ENCODE measurements around the gene NCK1.

The NCK1 gene

GRCh38 chr3:136910697-136911096 is 48.7 kb downstream of the NCK1 start:
- no peak for DNase-seq

- no peak for DNase-seq
Measured at GRCh38 chr3:136913168-136913567, 51.2 kb downstream of the NCK1 start.

- no peak for DNase-seq
Measured at GRCh38 chr3:136914739-136915138, 52.7 kb downstream of the NCK1 start.

GRCh38 chr3:136916223-136916622 is 54.2 kb downstream of the NCK1 start:
- no peak for DNase-seq

- DNase-seq: no peak
Measured at GRCh38 chr3:136919799-136920580, 58.0 kb downstream of the NCK1 start.

- DNase-seq: no peak
Measured at GRCh38 chr3:136920904-136921611, 59.0 kb downstream of the NCK1 start.

- no peak for DNase-seq
Measured at GRCh38 chr3:136925425-136926190, 63.6 kb downstream of the NCK1 start.

GRCh38 chr3:136928240-136928639 is 66.2 kb downstream of the NCK1 start:
- no peak for DNase-seq

GRCh38 chr3:136929977-136930670 is 68.1 kb downstream of the NCK1 start:
- no peak for DNase-seq

- DNase-seq: no peak
Measured at GRCh38 chr3:136931606-136932005, 69.6 kb downstream of the NCK1 start.

GRCh38 chr3:136932523-136932922 is 70.5 kb downstream of the NCK1 start:
- DNase-seq: no peak

GRCh38 chr3:136932978-136933772 is 71.2 kb downstream of the NCK1 start:
- no peak for DNase-seq

- no peak for DNase-seq
Measured at GRCh38 chr3:136937175-136937574, 75.2 kb downstream of the NCK1 start.

GRCh38 chr3:136937851-136938250 is 75.8 kb downstream of the NCK1 start:
- no peak for DNase-seq

GRCh38 chr3:136938334-136938733 is 76.3 kb downstream of the NCK1 start:
- no peak for DNase-seq

- no peak for DNase-seq
Measured at GRCh38 chr3:136939489-136939888, 77.5 kb downstream of the NCK1 start.

GRCh38 chr3:136942803-136943202 is 80.8 kb downstream of the NCK1 start:
- DNase-seq: no peak

GRCh38 chr3:136943436-136943835 is 81.4 kb downstream of the NCK1 start:
- no peak for DNase-seq

GRCh38 chr3:136946978-136947377 is 85.0 kb downstream of the NCK1 start:
- DNase-seq: no peak

GRCh38 chr3:136947477-136947876 is 85.5 kb downstream of the NCK1 start:
- DNase-seq: no peak

- no peak for DNase-seq
Measured at GRCh38 chr3:136949146-136949545, 87.1 kb downstream of the NCK1 start.

GRCh38 chr3:136949708-136950107 is 87.7 kb downstream of the NCK1 start:
- DNase-seq: no peak

Data from activated effector memory CD4-positive, alpha-beta T cell treated with anti-CD3 and anti-CD28 coated beads, Interleukin-2, amount 50 U/mL, for 16 hours (primary cell).